Measurements from ENCODE around the gene GADD45A. TPM values are rescaled to one million over a fixed set of nuclear protein-coding genes. Genes with fewer than 3 reads are reported as not detected.
A peak's percentile ranks its signal among the peaks of the same experiment; 100 is the strongest.

GADD45A gene
- total and polyA plus RNA-seq, 4 donors = 26.3 to 57.9 (median 33.4) TPM

DNA sequence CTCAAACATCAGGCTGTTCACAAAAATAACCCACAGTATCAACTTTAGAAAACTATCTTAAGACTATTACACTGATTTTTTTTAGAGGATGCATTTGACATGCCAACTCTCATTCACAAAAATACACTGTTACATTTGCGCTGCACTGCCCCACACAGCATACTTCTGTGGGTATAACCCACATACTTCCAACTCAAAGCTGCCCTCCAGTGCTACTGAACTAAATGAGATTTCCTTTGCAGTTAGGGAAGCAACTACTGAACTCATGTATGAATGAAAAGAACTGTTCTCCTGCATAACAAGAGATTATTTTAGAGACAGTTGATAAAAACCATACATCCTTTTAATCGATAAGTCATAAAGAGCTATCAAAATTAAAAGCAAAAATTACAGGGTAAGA is 25.8 kb upstream of the GADD45A start:
- no peak overlapping the region for H3K27ac ChIP-seq (ENCODE audit: low read depth in 1 of 2, low read length in 2 of 2)
- no peaks in the 10 kb centered on the region for H3K9me3 ChIP-seq (ENCODE audit: control insufficient read depth in 4 of 4, low read length in 3 of 4)
- no peaks in the 10 kb centered on the region for H3K27me3 ChIP-seq (ENCODE audit: control insufficient read depth in 4 of 4, insufficient read depth in 4 of 4, low read length in 3 of 4)
- H3K9ac ChIP-seq (ENCODE audit: low read depth in 1 of 2, low read length in 2 of 2) = no peak overlapping the region
- TF ChIP-seq, protein P1, sequence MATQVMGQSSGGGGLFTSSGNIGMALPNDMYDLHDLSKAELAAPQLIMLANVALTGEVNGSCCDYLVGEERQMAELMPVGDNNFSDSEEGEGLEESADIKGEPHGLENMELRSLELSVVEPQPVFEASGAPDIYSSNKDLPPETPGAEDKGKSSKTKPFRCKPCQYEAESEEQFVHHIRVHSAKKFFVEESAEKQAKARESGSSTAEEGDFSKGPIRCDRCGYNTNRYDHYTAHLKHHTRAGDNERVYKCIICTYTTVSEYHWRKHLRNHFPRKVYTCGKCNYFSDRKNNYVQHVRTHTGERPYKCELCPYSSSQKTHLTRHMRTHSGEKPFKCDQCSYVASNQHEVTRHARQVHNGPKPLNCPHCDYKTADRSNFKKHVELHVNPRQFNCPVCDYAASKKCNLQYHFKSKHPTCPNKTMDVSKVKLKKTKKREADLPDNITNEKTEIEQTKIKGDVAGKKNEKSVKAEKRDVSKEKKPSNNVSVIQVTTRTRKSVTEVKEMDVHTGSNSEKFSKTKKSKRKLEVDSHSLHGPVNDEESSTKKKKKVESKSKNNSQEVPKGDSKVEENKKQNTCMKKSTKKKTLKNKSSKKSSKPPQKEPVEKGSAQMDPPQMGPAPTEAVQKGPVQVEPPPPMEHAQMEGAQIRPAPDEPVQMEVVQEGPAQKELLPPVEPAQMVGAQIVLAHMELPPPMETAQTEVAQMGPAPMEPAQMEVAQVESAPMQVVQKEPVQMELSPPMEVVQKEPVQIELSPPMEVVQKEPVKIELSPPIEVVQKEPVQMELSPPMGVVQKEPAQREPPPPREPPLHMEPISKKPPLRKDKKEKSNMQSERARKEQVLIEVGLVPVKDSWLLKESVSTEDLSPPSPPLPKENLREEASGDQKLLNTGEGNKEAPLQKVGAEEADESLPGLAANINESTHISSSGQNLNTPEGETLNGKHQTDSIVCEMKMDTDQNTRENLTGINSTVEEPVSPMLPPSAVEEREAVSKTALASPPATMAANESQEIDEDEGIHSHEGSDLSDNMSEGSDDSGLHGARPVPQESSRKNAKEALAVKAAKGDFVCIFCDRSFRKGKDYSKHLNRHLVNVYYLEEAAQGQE (IDR thresholded peaks at IDR 0.05) = no peak
- peak; percentile 39 to 53 for TF ChIP-seq RAD21 (IDR thresholded peaks at IDR 0.05)
- TF ChIP-seq, protein P2, sequence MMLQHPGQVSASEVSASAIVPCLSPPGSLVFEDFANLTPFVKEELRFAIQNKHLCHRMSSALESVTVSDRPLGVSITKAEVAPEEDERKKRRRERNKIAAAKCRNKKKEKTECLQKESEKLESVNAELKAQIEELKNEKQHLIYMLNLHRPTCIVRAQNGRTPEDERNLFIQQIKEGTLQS (IDR thresholded peaks at IDR 0.05) = no peak
- H3K4me1 ChIP-seq (ENCODE audit: control insufficient read depth in 4 of 4, insufficient read depth in 4 of 4, low read length in 3 of 4) = no peaks in the 10 kb centered on the region
- no peak overlapping the region for H3K4me3 ChIP-seq (ENCODE audit: low read depth in 1 of 3, low read length in 3 of 3)
- DNase-seq (ENCODE audit: low spot score) = no peak
- WGBS = 91% methylated on average over 2 of the region's 2 CpGs
- no peaks in the 10 kb centered on the region for H3K36me3 ChIP-seq (ENCODE audit: control insufficient read depth in 4 of 4, insufficient read depth in 3 of 4, low read depth in 1 of 4, low read length in 3 of 4)

DNA sequence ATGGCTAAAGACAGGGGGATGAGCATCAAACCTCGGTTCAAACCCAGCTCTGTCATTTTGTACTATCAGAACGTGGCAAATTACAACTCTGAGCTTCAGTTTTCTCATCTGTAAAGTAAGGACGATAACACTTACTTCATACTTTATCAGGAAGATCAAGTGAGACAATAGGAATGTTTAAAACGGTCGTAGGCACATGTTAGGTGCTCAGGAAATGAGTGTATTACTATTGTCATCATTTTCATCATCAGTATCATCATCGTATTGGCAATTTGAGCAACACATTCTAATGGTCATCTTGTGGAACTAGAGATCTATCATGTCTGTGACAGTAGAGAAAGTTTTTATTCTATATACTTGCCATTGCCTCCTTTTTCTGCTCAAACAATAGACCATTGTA is 22.1 kb upstream of the GADD45A start:
- Histone ChIP-seq H3K4me1 (ENCODE audit: control insufficient read depth in 4 of 4, insufficient read depth in 4 of 4, low read length in 3 of 4) (no peaks in the 10 kb centered on the region), H3K36me3 (ENCODE audit: control insufficient read depth in 4 of 4, insufficient read depth in 3 of 4, low read depth in 1 of 4, low read length in 3 of 4) (no peaks in the 10 kb centered on the region), H3K9ac (ENCODE audit: low read depth in 1 of 2, low read length in 2 of 2) (no peak overlapping the region), H3K27ac (ENCODE audit: low read depth in 1 of 2, low read length in 2 of 2) (no peak overlapping the region), H3K9me3 (ENCODE audit: control insufficient read depth in 4 of 4, low read length in 3 of 4) (no peaks in the 10 kb centered on the region), H3K27me3 (ENCODE audit: control insufficient read depth in 4 of 4, insufficient read depth in 4 of 4, low read length in 3 of 4) (no peaks in the 10 kb centered on the region), H3K4me3 (ENCODE audit: low read depth in 1 of 3, low read length in 3 of 3) (no peak overlapping the region)
- DNase-seq (ENCODE audit: low spot score) = no peak
- WGBS = 79% methylated on average over 6 of the region's 6 CpGs
- TF ChIP-seq TAF1 (conservative IDR thresholded peaks at IDR 0.05) = no peak
- TF ChIP-seq, protein P3, sequence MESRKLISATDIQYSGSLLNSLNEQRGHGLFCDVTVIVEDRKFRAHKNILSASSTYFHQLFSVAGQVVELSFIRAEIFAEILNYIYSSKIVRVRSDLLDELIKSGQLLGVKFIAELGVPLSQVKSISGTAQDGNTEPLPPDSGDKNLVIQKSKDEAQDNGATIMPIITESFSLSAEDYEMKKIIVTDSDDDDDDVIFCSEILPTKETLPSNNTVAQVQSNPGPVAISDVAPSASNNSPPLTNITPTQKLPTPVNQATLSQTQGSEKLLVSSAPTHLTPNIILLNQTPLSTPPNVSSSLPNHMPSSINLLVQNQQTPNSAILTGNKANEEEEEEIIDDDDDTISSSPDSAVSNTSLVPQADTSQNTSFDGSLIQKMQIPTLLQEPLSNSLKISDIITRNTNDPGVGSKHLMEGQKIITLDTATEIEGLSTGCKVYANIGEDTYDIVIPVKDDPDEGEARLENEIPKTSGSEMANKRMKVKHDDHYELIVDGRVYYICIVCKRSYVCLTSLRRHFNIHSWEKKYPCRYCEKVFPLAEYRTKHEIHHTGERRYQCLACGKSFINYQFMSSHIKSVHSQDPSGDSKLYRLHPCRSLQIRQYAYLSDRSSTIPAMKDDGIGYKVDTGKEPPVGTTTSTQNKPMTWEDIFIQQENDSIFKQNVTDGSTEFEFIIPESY (IDR thresholded peaks at IDR 0.05) = no peak
- TF ChIP-seq RAD21 (IDR thresholded peaks at IDR 0.05) = no peak
- no peak for TF ChIP-seq MAX (IDR thresholded peaks at IDR 0.05)
- no peak for TF ChIP-seq EGR1 (IDR thresholded peaks at IDR 0.05; ENCODE audit: low read depth in 2 of 2)
- TF ChIP-seq NR2F2 (IDR thresholded peaks at IDR 0.05) = no peak
- TF ChIP-seq, protein P1 (IDR thresholded peaks at IDR 0.05) = no peak
- TF ChIP-seq SP1 (IDR thresholded peaks at IDR 0.05) = no peak
- TF ChIP-seq FOXA2 (IDR thresholded peaks at IDR 0.05) = no peak
- TF ChIP-seq RXRA (IDR thresholded peaks at IDR 0.05) = no peak
- TF ChIP-seq JUND (IDR thresholded peaks at IDR 0.05) = no peak
